K562 (cell line): ENCODE results near the gene DGKA. TPM values are rescaled to one million over a fixed set of nuclear protein-coding genes. Genes with fewer than 3 reads are reported as not detected.
"Not testable (repeated sequence)": the region's sequence is repeated elsewhere in the genome, so short reads cannot be mapped to it uniquely, and the experiment has no call there.

Experiments
- ATAC-seq: fragments of 200-7000 bp; cut with Tn5 transposase; 3 replicates; pipeline ENCODE4 v1.9.1; 2020; ENCODE audit warnings: moderate library complexity
- BruUV-seq: library from RNA; stranded (reverse); fragments of 400-500 nt; replicated peaks from 2 replicates; lab custom pipeline; 2021; lab: Mats Ljungman, UMichigan
- CTCF ChIA-PET: fragments of 300-600 bp; formaldehyde crosslinking; extraction: SDS; loops from one replicate; lab custom pipeline; 2021; ENCODE audit warnings: low intra/inter-chr PET ratio; lab: Yijun Ruan, JAX
- POLR2A ChIA-PET: fragments of 300-600, 350-650 bp; sonication (Branson Sonifier 250); formaldehyde crosslinking; extraction: SDS; loops from one replicate; lab custom pipeline; 2021; ENCODE audit warnings: antibody characterized with exemption, inconsistent platforms; lab: Yijun Ruan, JAX
- DNase-seq, 4 experiments: peaks; one replicate each; pipeline versions ENCODE4 v3.0.0 to v3.0.0-alpha.2; 2011 to 2018; ENCODE audit warnings: low spot score in 3 of 4, mixed read lengths in 3 of 4; ENCODE audit errors: extremely low read depth in 1 of 4
- FAIRE-seq: peaks from 2 replicates; lab custom pipeline; 2011; peaks lifted over from hg19 to GRCh38; lab: Jason Lieb, UNC
- H2AFZ ChIP-seq: 2 replicates; pipeline ENCODE4 v1.6.0; 2011; ENCODE audit warnings: low read depth, low read length, control low read depth, inconsistent platforms
- H3K27ac ChIP-seq: fragments of 200-600 bp; 3 replicates; pipeline ENCODE4 v1.8.0; 2011; ENCODE audit warnings: low read depth, mild to moderate bottlenecking, control low read depth, inconsistent platforms, low read length, moderate library complexity, mixed read lengths; ENCODE audit errors: extremely low read depth
- H3K27me3 ChIP-seq, 2 experiments: fragments of 300-600 bp in 1 of 2; 2 replicates in 1 of 2; 3 replicates in 1 of 2; pipeline versions ENCODE4 v1.6.0 to v1.8.0; 2011; ENCODE audit warnings: inconsistent platforms in 2 of 2, low read length in 2 of 2, mild to moderate bottlenecking in 1 of 2, mixed read lengths in 1 of 2, moderate library complexity in 1 of 2; ENCODE audit not compliant: control insufficient read depth in 2 of 2, insufficient read depth in 2 of 2
- H3K36me3 ChIP-seq: fragments of 300-600 bp; 3 replicates; pipeline ENCODE4 v1.8.0; 2011; ENCODE audit warnings: mild to moderate bottlenecking, low read length, inconsistent platforms; ENCODE audit not compliant: control insufficient read depth, insufficient read depth
- H3K4me1 ChIP-seq, 2 experiments: fragments of 200-600 bp in 1 of 2; replicated peaks in 1 of 2; 2 replicates in 1 of 2; 3 replicates in 1 of 2; pipeline versions ENCODE4 v1.5.1 to v1.8.0; 2011; ENCODE audit warnings: inconsistent platforms in 2 of 2, low read length in 2 of 2, mild to moderate bottlenecking in 1 of 2, mixed read lengths in 1 of 2, moderate library complexity in 1 of 2; ENCODE audit not compliant: control insufficient read depth in 2 of 2, insufficient read depth in 2 of 2
- H3K4me2 ChIP-seq: 2 replicates; pipeline ENCODE4 v1.6.1; 2011; ENCODE audit warnings: low read length, control low read depth, inconsistent platforms, mixed read lengths; ENCODE audit not compliant: insufficient read depth
- H3K4me3 ChIP-seq: fragments of 200-600 bp; sonication (generic), shearing (Covaris generic); 2 replicates; pipeline ENCODE4 v1.5.1; 2016; ENCODE audit warnings: control low read depth, inconsistent platforms
- H3K79me2 ChIP-seq: fragments of 200-600 bp; 3 replicates; pipeline ENCODE4 v1.8.0; 2011; ENCODE audit warnings: low read length, inconsistent platforms; ENCODE audit not compliant: control insufficient read depth, insufficient read depth
- H3K9ac ChIP-seq, 2 experiments: 2 replicates each; pipeline versions ENCODE4 v1.6.0 to v1.6.1; 2011; ENCODE audit warnings: low read depth in 2 of 2, low read length in 2 of 2, control low read depth in 1 of 2, inconsistent platforms in 1 of 2, mild to moderate bottlenecking in 1 of 2, mixed read lengths in 1 of 2; ENCODE audit not compliant: insufficient read depth in 1 of 2
- H3K9me1 ChIP-seq: one replicate; pipeline ENCODE4 v1.6.0; 2011; ENCODE audit warnings: inconsistent platforms, mild to moderate bottlenecking, low read length, moderate library complexity; ENCODE audit not compliant: control insufficient read depth, insufficient read depth
- H3K9me3 ChIP-seq: replicated peaks from 2 replicates; pipeline ENCODE4 v1.5.1; 2011; ENCODE audit warnings: low read depth, low read length, inconsistent platforms; ENCODE audit not compliant: control insufficient read depth, insufficient read depth
- H4K20me1 ChIP-seq: replicated peaks from 2 replicates; pipeline ENCODE4 v1.6.1; 2011; ENCODE audit warnings: low read length, inconsistent platforms, mixed read lengths; ENCODE audit not compliant: control insufficient read depth, insufficient read depth
- DACH1 ChIP-seq: fragments of 450-650 bp; IDR thresholded peaks from 2 replicates; pipeline ENCODE4 v1.6.1; 2018; ENCODE audit not compliant: partially characterized antibody
- GABPA ChIP-seq: fragments of 200-800 bp; sonication (Bioruptor generic); conservative IDR thresholded peaks from 2 replicates; pipeline ENCODE4 v1.6.1; 2016; ENCODE audit warnings: low read depth, missing genetic modification characterization, missing compliant biosample characterization
- SMARCB1 ChIP-seq: IDR thresholded peaks from 2 replicates; pipeline ENCODE4 v1.6.1; 2011; ENCODE audit warnings: improper control_type of control experiment, low read depth; ENCODE audit not compliant: insufficient read length
- WGBS: fragments of 100-300 bp; shearing (Covaris generic); methylation state at CpG from one replicate; pipeline ENCODE4 v1.1.6; 2016; ENCODE audit warnings: low coverage, mixed read lengths; ENCODE audit not compliant: insufficient coverage; ENCODE audit errors: missing lambda C conversion rate; 5-methylcytosine and 5-hydroxymethylcytosine counted together
- in situ Hi-C: fragments of 300-500 bp; cut with MboI; formaldehyde crosslinking; loops from 4 replicates; pipeline ENCODE4 v1.15.0; 2018; ENCODE audit warnings: inconsistent platforms, mixed read lengths
- intact Hi-C: fragments of 100-400 bp; cut with micrococcal nuclease; formaldehyde crosslinking; loops from 2 replicates; pipeline ENCODE4 v1.14.2; 2022
- polyA plus RNA-seq, 8 experiments: library from polyadenylated mRNA; depleted of rRNA in 4 of 8; stranded (reverse) in 5 of 8; unstranded in 3 of 8; fragments of >200 nt; fragmentation: Nextera tagmentation in 2 of 8; fragmentation: Illumina TruSeq in 1 of 8; extraction: Ambion mirVana in 2 of 8; extraction: Trizol in 1 of 8; gene quantifications; 2 replicates each; pipeline versions ENCODE4 v1.2.1 to v1.2.3, GENCODE V29; 2011 to 2014; ENCODE audit warnings: inconsistent platforms in 1 of 8, missing spikeins in 1 of 8
- total RNA-seq, 7 experiments: library from RNA; depleted of rRNA in 6 of 7; stranded (reverse); fragments of >200 nt in 6 of 7; fragmentation: Illumina TruSeq in 2 of 7; extraction: Trizol in 2 of 7; gene quantifications; 2 replicates each; pipeline versions ENCODE4 v1.2.1 to v1.2.3, GENCODE V29; 2011 to 2021; ENCODE audit warnings: low replicate concordance in 1 of 7

DGKA gene
- total and polyA plus RNA-seq, 9 of the 15 experiments (the other 6 are each of a cell fraction or from before 2014, with no cell fraction given) = 3.4 to 12.4 (median 6.2) TPM

- peaks cover 0 to 3% of the 10 kb centered on the region in 2 experiments for H3K4me1 ChIP-seq
- peaks cover 32% of the 10 kb centered on the region for H3K36me3 ChIP-seq
- no peaks in the 10 kb centered on the region for H3K9me3 ChIP-seq
- intact Hi-C loops = no loop called here
- no TSS peak for BruUV-seq
- H3K9me1 ChIP-seq = no peaks in the 10 kb centered on the region
- H3K9ac ChIP-seq = no peak overlapping the region
- DNase-seq = peak in 1 of 4 experiments; percentile 1
- H3K27me3 ChIP-seq = no peaks in the 10 kb centered on the region
- no peak overlapping the region for H2AFZ ChIP-seq
- peaks cover 59% of the 10 kb centered on the region for H3K79me2 ChIP-seq
- no peak for ATAC-seq
- CTCF ChIA-PET = no interaction called here
- in situ Hi-C loops = no loop called here
- WGBS = 57% methylated on average over 2 of the region's 3 CpGs
- POLR2A ChIA-PET = interaction anchor here (0.6 to 3.4 kb wide), 4 partner anchors 10 to 767 kb away, joined by 3 to 26 read pairs (median 4); partner anchors contain the start of genes PYM1 and RAB5B
- H3K4me3 ChIP-seq = no peak overlapping the region
- no peak overlapping the region for H3K4me2 ChIP-seq
- no peak overlapping the region for H3K27ac ChIP-seq
- no peaks in the 10 kb centered on the region for H4K20me1 ChIP-seq
- FAIRE-seq = peak; percentile 6
- TF ChIP-seq SMARCB1 (no peak), GABPA (no peak), DACH1 (peak; percentile 13)
Observed at GRCh38 chr12:55915482-55915859, 15.5 kb upstream of the DGKA start.

- H2AFZ ChIP-seq, intact Hi-C loops, FAIRE-seq, H3K4me1 ChIP-seq, H3K27me3 ChIP-seq, H4K20me1 ChIP-seq, CTCF ChIA-PET, H3K9me3 ChIP-seq, in situ Hi-C loops, POLR2A ChIA-PET, H3K9me1 ChIP-seq, H3K4me2 ChIP-seq, DNase-seq, BruUV-seq, H3K27ac ChIP-seq, H3K4me3 ChIP-seq, H3K9ac ChIP-seq: not testable (repeated sequence)
- WGBS = 80% methylated on average over 3 of the region's 3 CpGs
- 0 out of 3 replicates have a peak, but pooled peaks have one; percentile 27 for ATAC-seq
- H3K79me2 ChIP-seq = peaks cover 80% of the 10 kb centered on the region
- H3K36me3 ChIP-seq = peaks cover 40% of the 10 kb centered on the region; the same call in 2 of the 3 replicates
Observed at GRCh38 chr12:55919032-55919431, 11.9 kb upstream of the DGKA start.
